SK-N-SH (cell line): ENCODE measurements around the gene PRRG4. TPM values are rescaled to one million over a fixed set of nuclear protein-coding genes. Genes with fewer than 3 reads are reported as not detected.
"Not testable (repeated sequence)": the region's sequence is repeated elsewhere in the genome, so short reads cannot be mapped to it uniquely, and the experiment has no call there.

ENCODE experiments used
- CTCF ChIA-PET: fragments of 300-600, 350-600 bp; formaldehyde crosslinking; extraction: SDS; loops from one replicate; lab custom pipeline; 2021; lab: Yijun Ruan, JAX
- POLR2A ChIA-PET: fragments of 350-600 bp; sonication (Branson Sonifier 250); formaldehyde crosslinking; extraction: SDS; loops from one replicate; lab custom pipeline; 2020; ENCODE audit warnings: antibody characterized with exemption, inconsistent platforms; lab: Yijun Ruan, JAX
- DNase-seq: peaks from one replicate; pipeline ENCODE4 v3.0.0; 2012
- H2AFZ ChIP-seq: fragments of 200-600 bp; sonication (generic); 2 replicates; pipeline ENCODE4 v1.8.1; 2016; ENCODE audit warnings: antibody characterized with exemption, mild to moderate bottlenecking, low read depth
- H3F3A ChIP-seq: fragments of 200-600 bp; sonication (generic); replicated peaks from 2 replicates; pipeline ENCODE3; 2016; ENCODE audit warnings: antibody characterized with exemption, mild to moderate bottlenecking; ENCODE audit not compliant: insufficient read depth
- H3K27ac ChIP-seq, 2 experiments: fragments of 200-500 bp in 1 of 2; fragments of 200-600 bp in 1 of 2; sonication (Bioruptor generic) in 1 of 2; sonication (generic), shearing (Covaris generic) in 1 of 2; 2 replicates each; pipeline versions ENCODE4 v1.5.1 to v1.6.1; 2014 to 2016; ENCODE audit warnings: low read depth in 2 of 2, inconsistent platforms in 1 of 2, low read length in 1 of 2, mild to moderate bottlenecking in 1 of 2, mixed read lengths in 1 of 2
- H3K27me3 ChIP-seq: fragments of 200-600 bp; sonication (generic), shearing (Covaris generic); 2 replicates; pipeline ENCODE4 v1.6.1; 2016; ENCODE audit warnings: mixed run types; ENCODE audit not compliant: insufficient read depth
- H3K36me3 ChIP-seq, 2 experiments: fragments of 200-500 bp in 1 of 2; fragments of 200-600 bp in 1 of 2; sonication (Bioruptor generic) in 1 of 2; sonication (generic) in 1 of 2; replicated peaks in 1 of 2; 2 replicates each; pipeline versions ENCODE3 to v1.5.1; 2014 to 2016; ENCODE audit warnings: low read length in 1 of 2, mild to moderate bottlenecking in 1 of 2; ENCODE audit not compliant: insufficient read depth in 2 of 2, control insufficient read depth in 1 of 2
- H3K4me1 ChIP-seq, 2 experiments: fragments of 200-500 bp in 1 of 2; fragments of 200-600 bp in 1 of 2; sonication (Bioruptor generic) in 1 of 2; sonication (generic), shearing (Covaris generic) in 1 of 2; 2 replicates each; pipeline versions ENCODE4 v1.5.1 to v1.6.1; 2014 to 2016; ENCODE audit warnings: low read depth in 1 of 2, low read length in 1 of 2, mixed run types in 1 of 2; ENCODE audit not compliant: insufficient read depth in 2 of 2, control insufficient read depth in 1 of 2
- H3K4me2 ChIP-seq: fragments of 200-600 bp; sonication (generic), shearing (Covaris generic); 2 replicates; pipeline ENCODE4 v1.6.1; 2017; ENCODE audit warnings: mixed run types
- H3K4me3 ChIP-seq, 2 experiments: fragments of 200-500 bp in 1 of 2; fragments of 200-600 bp in 1 of 2; sonication (Bioruptor generic) in 1 of 2; sonication (generic), shearing (Covaris generic) in 1 of 2; 2 replicates each; pipeline versions ENCODE4 v1.5.1 to v1.8.1; 2014 to 2016; ENCODE audit warnings: low read depth in 2 of 2, inconsistent platforms in 1 of 2, low read length in 1 of 2, mild to moderate bottlenecking in 1 of 2, mixed read lengths in 1 of 2, moderate library complexity in 1 of 2
- H3K79me2 ChIP-seq: fragments of 200-600 bp; sonication (generic); 2 replicates; pipeline ENCODE4 v1.8.1; 2017; ENCODE audit warnings: mild to moderate bottlenecking; ENCODE audit not compliant: insufficient read depth
- H3K9ac ChIP-seq: fragments of 200-600 bp; sonication (generic); 2 replicates; pipeline ENCODE4 v1.6.1; 2017; ENCODE audit warnings: mixed run types
- H3K9me2 ChIP-seq: fragments of 200-600 bp; sonication (generic); 2 replicates; pipeline ENCODE4 v1.6.1; 2017; ENCODE audit warnings: mixed run types
- H3K9me3 ChIP-seq: fragments of 200-600 bp; sonication (generic); 2 replicates; pipeline ENCODE4 v1.6.1; 2017; ENCODE audit warnings: mixed run types, mild to moderate bottlenecking, moderate library complexity
- H4K20me1 ChIP-seq: fragments of 200-600 bp; sonication (generic); 2 replicates; pipeline ENCODE4 v1.6.1; 2017; ENCODE audit warnings: mild to moderate bottlenecking, mixed run types; ENCODE audit not compliant: insufficient read depth
- ELF1 ChIP-seq: IDR thresholded peaks from 2 replicates; pipeline ENCODE4 v1.4.0; 2012
- FOSL2 ChIP-seq: IDR thresholded peaks from 2 replicates; pipeline ENCODE4 v1.4.0; 2012; ENCODE audit warnings: low read depth, mild to moderate bottlenecking, moderate library complexity, borderline replicate concordance
- FOXJ3 ChIP-seq: sonication (generic); formaldehyde crosslinking; IDR thresholded peaks from 2 replicates; pipeline ENCODE4 v1.5.1; 2020; ENCODE audit warnings: mild to moderate bottlenecking, missing genetic modification reagents
- JUND ChIP-seq: IDR thresholded peaks from 2 replicates; pipeline ENCODE4 v1.4.0; 2012
- MEF2A ChIP-seq: IDR thresholded peaks from 2 replicates; pipeline ENCODE4 v1.4.0; 2012; ENCODE audit warnings: low read depth, borderline replicate concordance
- MXI1 ChIP-seq: IDR thresholded peaks from 2 replicates; pipeline ENCODE4 v1.6.1; 2012; ENCODE audit warnings: mild to moderate bottlenecking, low read depth, low read length, improper control_type of control experiment
- NRF1 ChIP-seq: IDR thresholded peaks from 2 replicates; pipeline ENCODE4 v1.6.1; 2012; ENCODE audit warnings: low read depth, mild to moderate bottlenecking, low read length
- RCOR1 ChIP-seq: fragments of 150-350 bp; IDR thresholded peaks from 2 replicates; pipeline ENCODE4 v1.6.1; 2017; ENCODE audit warnings: antibody characterized with exemption, low read length
- RFX5 ChIP-seq: IDR thresholded peaks from 2 replicates; pipeline ENCODE4 v1.6.1; 2012; ENCODE audit warnings: mild to moderate bottlenecking, improper control_type of control experiment, low read length
- RXRA ChIP-seq: IDR thresholded peaks from 2 replicates; pipeline ENCODE4 v1.4.0; 2012; ENCODE audit warnings: low read depth, mild to moderate bottlenecking, borderline replicate concordance
- TAF1 ChIP-seq: IDR thresholded peaks from 2 replicates; pipeline ENCODE4 v1.6.1; 2012; ENCODE audit warnings: low read depth, mild to moderate bottlenecking, low read length, moderate library complexity, borderline replicate concordance
- WGBS: methylation state at CpG from one replicate; pipeline ENCODE4 v1.1.6; 2017; ENCODE audit warnings: low lambda C conversion rate; 5-methylcytosine and 5-hydroxymethylcytosine counted together
- polyA plus RNA-seq, 3 experiments: library from polyadenylated mRNA; depleted of rRNA; stranded (reverse); fragments of >200 nt; gene quantifications; 2 replicates each; pipeline ENCODE4 v1.2.3, GENCODE V29; 2012
- TF ChIP-seq, protein P1 (sequence below): fragments of 150-350 bp; IDR thresholded peaks from 2 replicates; pipeline ENCODE4 v1.6.1; 2017; ENCODE audit warnings: antibody characterized with exemption, low read length, low read depth, borderline replicate concordance
- TF ChIP-seq, protein P2 (sequence below): IDR thresholded peaks from 2 replicates; pipeline ENCODE4 v1.6.1; 2012; ENCODE audit warnings: mild to moderate bottlenecking, low read depth, low read length, moderate library complexity
- TF ChIP-seq, protein P3 (sequence below): IDR thresholded peaks from 2 replicates; pipeline ENCODE4 v1.4.0; 2012; ENCODE audit warnings: low read depth, borderline replicate concordance
- TF ChIP-seq, protein P4 (sequence below): fragments of 200-600 bp; sonication (generic); IDR thresholded peaks from 2 replicates; pipeline ENCODE4 v1.6.1; 2017; ENCODE audit warnings: antibody characterized with exemption, mild to moderate bottlenecking, moderate library complexity
- TF ChIP-seq, protein P5 (sequence below): IDR thresholded peaks from 2 replicates; pipeline ENCODE4 v1.4.0; 2012; ENCODE audit warnings: low read depth

The PRRG4 gene
- polyA plus RNA-seq, 1 of the 3 experiments (the other 2 are of a cell fraction) = 0.21 TPM

DNA sequence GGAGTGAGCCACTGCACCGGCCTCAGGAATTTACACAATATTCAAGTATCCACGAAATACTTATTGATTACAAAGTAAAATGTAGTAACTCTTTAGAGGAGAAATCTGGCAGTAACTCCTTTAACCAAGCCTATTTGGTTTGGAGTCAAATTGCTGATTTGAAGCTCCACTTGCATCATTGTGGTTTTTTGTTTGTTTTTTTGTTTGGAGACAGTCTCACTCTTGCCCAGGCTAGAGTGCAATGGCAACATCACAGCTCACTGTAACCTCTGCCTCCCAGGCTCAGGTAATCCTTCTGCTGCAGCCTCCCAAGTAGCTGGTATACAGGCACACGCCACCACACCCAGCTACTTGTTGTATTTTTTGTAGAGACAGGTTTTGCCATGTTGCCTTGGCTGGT is 56.5 kb downstream of the PRRG4 start:
- H3K9ac ChIP-seq = no peak overlapping the region
- no peaks in the 10 kb centered on the region; a peak in 2 of 4 replicates for H3K4me1 ChIP-seq
- no peak overlapping the region for H3K4me2 ChIP-seq
- H2AFZ ChIP-seq = no peak overlapping the region
- no peaks in the 10 kb centered on the region for H3F3A ChIP-seq
- H3K9me3 ChIP-seq = no peaks in the 10 kb centered on the region
- H3K4me3 ChIP-seq = no peak overlapping the region
- H3K36me3 ChIP-seq = no peaks in the 10 kb centered on the region
- DNase-seq = no peak
- H3K27me3 ChIP-seq = no peaks in the 10 kb centered on the region
- WGBS = 64% methylated on average over 3 of the region's 3 CpGs
- ChIA-PET POLR2A (no interaction called here), CTCF (interaction anchor here (1.1 kb wide), 1 partner anchor 179 kb away, joined by 3 read pairs; no protein-coding TSS in a partner anchor)
- no peaks in the 10 kb centered on the region for H4K20me1 ChIP-seq
- no peak overlapping the region for H3K27ac ChIP-seq
- no peak for TF ChIP-seq TAF1
- TF ChIP-seq, protein P1, sequence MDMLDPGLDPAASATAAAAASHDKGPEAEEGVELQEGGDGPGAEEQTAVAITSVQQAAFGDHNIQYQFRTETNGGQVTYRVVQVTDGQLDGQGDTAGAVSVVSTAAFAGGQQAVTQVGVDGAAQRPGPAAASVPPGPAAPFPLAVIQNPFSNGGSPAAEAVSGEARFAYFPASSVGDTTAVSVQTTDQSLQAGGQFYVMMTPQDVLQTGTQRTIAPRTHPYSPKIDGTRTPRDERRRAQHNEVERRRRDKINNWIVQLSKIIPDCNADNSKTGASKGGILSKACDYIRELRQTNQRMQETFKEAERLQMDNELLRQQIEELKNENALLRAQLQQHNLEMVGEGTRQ = no peak
- TF ChIP-seq, protein P2, sequence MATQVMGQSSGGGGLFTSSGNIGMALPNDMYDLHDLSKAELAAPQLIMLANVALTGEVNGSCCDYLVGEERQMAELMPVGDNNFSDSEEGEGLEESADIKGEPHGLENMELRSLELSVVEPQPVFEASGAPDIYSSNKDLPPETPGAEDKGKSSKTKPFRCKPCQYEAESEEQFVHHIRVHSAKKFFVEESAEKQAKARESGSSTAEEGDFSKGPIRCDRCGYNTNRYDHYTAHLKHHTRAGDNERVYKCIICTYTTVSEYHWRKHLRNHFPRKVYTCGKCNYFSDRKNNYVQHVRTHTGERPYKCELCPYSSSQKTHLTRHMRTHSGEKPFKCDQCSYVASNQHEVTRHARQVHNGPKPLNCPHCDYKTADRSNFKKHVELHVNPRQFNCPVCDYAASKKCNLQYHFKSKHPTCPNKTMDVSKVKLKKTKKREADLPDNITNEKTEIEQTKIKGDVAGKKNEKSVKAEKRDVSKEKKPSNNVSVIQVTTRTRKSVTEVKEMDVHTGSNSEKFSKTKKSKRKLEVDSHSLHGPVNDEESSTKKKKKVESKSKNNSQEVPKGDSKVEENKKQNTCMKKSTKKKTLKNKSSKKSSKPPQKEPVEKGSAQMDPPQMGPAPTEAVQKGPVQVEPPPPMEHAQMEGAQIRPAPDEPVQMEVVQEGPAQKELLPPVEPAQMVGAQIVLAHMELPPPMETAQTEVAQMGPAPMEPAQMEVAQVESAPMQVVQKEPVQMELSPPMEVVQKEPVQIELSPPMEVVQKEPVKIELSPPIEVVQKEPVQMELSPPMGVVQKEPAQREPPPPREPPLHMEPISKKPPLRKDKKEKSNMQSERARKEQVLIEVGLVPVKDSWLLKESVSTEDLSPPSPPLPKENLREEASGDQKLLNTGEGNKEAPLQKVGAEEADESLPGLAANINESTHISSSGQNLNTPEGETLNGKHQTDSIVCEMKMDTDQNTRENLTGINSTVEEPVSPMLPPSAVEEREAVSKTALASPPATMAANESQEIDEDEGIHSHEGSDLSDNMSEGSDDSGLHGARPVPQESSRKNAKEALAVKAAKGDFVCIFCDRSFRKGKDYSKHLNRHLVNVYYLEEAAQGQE = no peak
- TF ChIP-seq JUND = no peak
- TF ChIP-seq, protein P3, sequence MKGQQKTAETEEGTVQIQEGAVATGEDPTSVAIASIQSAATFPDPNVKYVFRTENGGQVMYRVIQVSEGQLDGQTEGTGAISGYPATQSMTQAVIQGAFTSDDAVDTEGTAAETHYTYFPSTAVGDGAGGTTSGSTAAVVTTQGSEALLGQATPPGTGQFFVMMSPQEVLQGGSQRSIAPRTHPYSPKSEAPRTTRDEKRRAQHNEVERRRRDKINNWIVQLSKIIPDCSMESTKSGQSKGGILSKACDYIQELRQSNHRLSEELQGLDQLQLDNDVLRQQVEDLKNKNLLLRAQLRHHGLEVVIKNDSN = no peak
- TF ChIP-seq ELF1 = no peak
- TF ChIP-seq NRF1 = no peak
- TF ChIP-seq RCOR1 = no peak
- TF ChIP-seq MEF2A = no peak
- TF ChIP-seq, protein P4, sequence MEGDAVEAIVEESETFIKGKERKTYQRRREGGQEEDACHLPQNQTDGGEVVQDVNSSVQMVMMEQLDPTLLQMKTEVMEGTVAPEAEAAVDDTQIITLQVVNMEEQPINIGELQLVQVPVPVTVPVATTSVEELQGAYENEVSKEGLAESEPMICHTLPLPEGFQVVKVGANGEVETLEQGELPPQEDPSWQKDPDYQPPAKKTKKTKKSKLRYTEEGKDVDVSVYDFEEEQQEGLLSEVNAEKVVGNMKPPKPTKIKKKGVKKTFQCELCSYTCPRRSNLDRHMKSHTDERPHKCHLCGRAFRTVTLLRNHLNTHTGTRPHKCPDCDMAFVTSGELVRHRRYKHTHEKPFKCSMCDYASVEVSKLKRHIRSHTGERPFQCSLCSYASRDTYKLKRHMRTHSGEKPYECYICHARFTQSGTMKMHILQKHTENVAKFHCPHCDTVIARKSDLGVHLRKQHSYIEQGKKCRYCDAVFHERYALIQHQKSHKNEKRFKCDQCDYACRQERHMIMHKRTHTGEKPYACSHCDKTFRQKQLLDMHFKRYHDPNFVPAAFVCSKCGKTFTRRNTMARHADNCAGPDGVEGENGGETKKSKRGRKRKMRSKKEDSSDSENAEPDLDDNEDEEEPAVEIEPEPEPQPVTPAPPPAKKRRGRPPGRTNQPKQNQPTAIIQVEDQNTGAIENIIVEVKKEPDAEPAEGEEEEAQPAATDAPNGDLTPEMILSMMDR = no peak
- TF ChIP-seq RXRA = no peak
- no peak for TF ChIP-seq RFX5
- no peak for TF ChIP-seq FOSL2
- TF ChIP-seq FOXJ3 (CRISPR knock-in tag) = no peak
- TF ChIP-seq, protein P5, sequence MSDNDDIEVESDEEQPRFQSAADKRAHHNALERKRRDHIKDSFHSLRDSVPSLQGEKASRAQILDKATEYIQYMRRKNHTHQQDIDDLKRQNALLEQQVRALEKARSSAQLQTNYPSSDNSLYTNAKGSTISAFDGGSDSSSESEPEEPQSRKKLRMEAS = no peak
- no peak for TF ChIP-seq MXI1
- no peaks in the 10 kb centered on the region for H3K9me2 ChIP-seq
- no peaks in the 10 kb centered on the region for H3K79me2 ChIP-seq

DNA sequence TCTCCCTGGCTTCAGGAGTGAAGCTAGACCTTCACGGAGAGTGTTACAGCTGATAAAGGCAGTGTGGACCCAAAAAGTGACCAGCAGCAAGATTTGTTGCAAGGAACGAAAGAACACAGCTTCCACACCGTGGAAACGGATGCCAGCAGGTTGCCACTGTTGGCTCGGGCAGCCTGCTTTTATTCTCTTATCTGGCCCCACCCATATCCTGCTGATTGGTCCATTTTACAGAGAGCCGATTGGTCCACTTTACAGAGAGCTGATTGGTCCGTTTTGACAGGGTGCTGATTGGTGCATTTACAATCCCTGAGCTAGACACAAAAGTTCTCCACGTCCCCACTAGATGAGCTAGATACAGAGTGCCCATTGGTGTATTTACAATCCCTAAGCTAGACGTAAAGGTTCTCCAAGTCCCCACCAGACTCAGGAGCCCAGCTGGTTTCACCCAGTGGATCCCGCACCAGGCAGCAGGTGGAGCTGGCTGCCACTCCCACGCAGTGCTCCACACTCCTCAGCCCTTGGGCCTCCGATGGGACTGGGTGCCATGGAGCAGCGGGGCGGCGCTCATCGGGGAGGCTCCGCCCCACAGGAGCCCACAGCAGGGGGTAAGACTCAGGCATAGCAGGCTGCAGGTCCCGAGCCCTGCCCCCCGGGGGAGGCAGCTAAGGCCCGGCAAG is 58.1 kb downstream of the PRRG4 start:
- H2AFZ ChIP-seq, H3K4me3 ChIP-seq, H3K27ac ChIP-seq, H3F3A ChIP-seq, H3K9me2 ChIP-seq, POLR2A ChIA-PET, H4K20me1 ChIP-seq, H3K9me3 ChIP-seq, CTCF ChIA-PET, H3K4me1 ChIP-seq, H3K79me2 ChIP-seq, H3K4me2 ChIP-seq, H3K36me3 ChIP-seq, DNase-seq, H3K9ac ChIP-seq, H3K27me3 ChIP-seq: not testable (repeated sequence)
- WGBS = 84% methylated on average over 7 of the region's 20 CpGs

DNA sequence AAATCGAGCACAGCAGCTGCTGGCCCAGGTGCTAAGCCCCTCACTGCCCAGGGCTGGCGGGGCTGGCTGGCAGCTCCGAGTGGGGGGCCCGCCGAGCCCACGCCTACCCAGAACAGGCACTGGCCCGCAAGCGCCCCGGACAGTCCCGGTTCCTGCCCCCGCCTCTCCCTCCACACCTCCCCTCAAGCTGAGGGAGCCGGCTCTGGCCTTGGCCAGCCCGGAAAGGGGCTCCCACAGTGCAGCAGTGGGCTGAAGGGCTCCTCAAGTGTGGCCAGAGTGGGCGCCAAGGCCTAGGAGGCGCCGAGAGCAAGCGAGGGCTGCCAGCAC is 58.6 kb downstream of the PRRG4 start:
- POLR2A ChIA-PET, H3F3A ChIP-seq, CTCF ChIA-PET: not testable (repeated sequence)

More for the DNA sequence above, 58.6 kb downstream of the PRRG4 start:
- DNase-seq, H2AFZ ChIP-seq, H3K9me3 ChIP-seq, H3K27ac ChIP-seq, H3K4me1 ChIP-seq, H3K4me3 ChIP-seq, H4K20me1 ChIP-seq, H3K27me3 ChIP-seq, H3K4me2 ChIP-seq, H3K9me2 ChIP-seq, H3K79me2 ChIP-seq, H3K9ac ChIP-seq, H3K36me3 ChIP-seq: not testable (repeated sequence)
- 99% methylated on average over 8 of the region's 17 CpGs for WGBS
